Kidney tubule cell (primary cell): Measurements from ENCODE around the gene KPNA4.
"Not testable (repeated sequence)": the region's sequence is repeated elsewhere in the genome, so short reads cannot be mapped to it uniquely, and the experiment has no call there.

Source experiments
- DNase-seq: peaks from one replicate; pipeline ENCODE4 v3.0.0-alpha.2; 2018; ENCODE audit warnings: low spot score

The KPNA4 gene

GRCh38 chr3:160569894-160570652 lies 4.7 kb upstream of the KPNA4 start:
- no peak for DNase-seq

DNA sequence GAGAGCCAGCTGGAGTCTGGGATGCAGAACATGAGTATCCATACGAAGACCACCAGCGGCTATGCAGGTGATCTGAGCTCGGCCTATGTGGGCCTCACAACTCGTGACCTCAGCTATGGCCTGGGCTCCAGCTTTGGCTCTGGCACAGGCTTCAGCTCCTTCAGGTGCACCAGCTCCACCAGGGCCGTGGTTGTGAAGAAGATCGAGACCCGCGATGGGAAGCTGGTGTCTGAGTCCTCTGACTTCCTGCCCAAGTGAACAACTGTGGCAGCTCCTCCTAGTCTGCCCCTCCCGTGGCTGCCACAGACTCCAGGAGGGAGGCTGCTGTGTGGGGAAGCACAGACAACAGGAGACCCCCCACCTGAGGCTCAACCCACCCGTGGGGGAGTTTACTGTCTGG lies 3.6 kb upstream of the KPNA4 start:
- DNase-seq, result no peak

DNA sequence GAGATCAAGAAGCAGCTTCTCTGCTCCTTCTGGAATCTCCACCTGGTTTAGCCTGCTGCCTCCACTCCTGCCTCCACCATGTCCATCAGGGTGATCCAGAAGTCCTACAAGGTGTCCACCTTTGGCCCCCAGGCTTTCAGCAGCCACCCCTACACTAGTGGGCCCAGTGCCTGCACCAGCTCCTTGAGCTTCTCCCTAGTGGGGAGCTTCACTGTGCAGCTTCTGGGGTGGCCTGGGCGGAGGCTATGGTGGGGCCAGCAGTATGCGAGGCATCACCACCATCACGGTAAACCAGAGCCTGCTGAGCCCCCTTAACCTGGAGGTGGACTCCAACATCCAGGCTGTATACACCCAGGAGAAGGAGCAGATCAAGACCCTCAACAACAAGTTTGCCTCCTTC lies 2.4 kb upstream of the KPNA4 start:
- DNase-seq, result no peak

- no peak for DNase-seq
These were observed 1.1 kb upstream of the KPNA4 start for GRCh38 chr3:160566499-160566898.

GRCh38 chr3:160564949-160565441 lies 376 bp downstream of the KPNA4 start:
- peak; percentile 60 for DNase-seq

GRCh38 chr3:160564258-160564911 lies 986 bp downstream of the KPNA4 start:
- no peak for DNase-seq

- DNase-seq, result no peak
These were observed 2.4 kb downstream of the KPNA4 start for GRCh38 chr3:160562952-160563351.

DNA sequence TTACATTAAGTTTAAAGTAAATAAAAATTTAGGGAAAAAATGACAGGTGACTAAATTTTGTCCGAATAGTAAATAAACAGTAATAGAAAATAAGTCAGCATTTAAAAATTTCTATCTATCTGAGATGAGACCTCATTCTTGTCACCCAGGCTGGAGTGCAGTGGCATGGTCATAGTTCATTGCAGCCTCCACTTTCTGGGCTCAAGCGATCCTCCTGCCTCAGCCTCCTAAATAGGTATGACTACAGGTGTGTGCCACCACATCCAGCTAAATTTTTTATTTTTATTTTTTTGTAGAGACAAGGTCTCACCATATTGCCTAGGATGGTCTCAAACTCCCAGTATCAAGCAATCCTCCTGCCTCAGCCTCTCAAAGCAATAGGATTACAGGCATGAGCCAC lies 7.8 kb downstream of the KPNA4 start:
- DNase-seq, result no peak

GRCh38 chr3:160556141-160556540 lies 9.2 kb downstream of the KPNA4 start:
- DNase-seq, result no peak

DNA sequence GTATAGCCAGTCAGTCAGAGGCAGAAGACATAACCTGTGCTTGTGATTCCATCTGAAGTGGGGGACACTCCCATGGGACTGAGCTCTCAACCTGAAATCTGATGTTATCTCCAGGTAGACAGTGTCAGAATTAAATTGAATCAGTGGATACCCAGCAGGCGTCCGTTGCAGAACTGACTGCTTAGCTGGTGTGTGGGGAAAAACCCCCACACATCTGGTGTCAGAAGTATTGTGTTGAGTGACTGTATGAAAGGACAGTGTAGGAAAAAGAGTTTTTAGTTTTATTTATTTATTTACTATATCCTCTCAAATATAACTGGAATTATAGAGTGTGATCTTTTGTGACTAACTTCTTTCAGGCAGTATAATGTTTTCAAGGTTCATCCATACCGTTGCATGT lies 10.4 kb downstream of the KPNA4 start:
- no peak for DNase-seq

DNA sequence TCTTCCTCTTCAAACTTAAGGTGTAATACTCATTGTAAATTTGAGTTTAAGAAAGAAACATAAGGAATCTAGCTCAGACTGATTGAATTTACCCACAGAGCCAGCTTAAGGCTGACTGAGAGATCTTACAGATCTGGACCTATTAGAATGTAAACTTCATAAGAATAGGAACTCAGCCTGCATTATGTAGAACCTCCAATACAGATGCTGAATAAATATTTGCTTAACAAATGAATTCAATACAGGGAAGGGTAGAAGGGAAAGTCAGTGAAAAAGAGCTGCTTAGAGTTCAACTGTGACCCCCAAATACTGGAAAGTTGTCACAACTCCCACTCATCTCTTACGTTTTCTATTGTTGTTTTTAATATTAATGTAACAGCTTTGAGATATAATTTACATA lies 11.5 kb downstream of the KPNA4 start:
- no peak for DNase-seq

DNA sequence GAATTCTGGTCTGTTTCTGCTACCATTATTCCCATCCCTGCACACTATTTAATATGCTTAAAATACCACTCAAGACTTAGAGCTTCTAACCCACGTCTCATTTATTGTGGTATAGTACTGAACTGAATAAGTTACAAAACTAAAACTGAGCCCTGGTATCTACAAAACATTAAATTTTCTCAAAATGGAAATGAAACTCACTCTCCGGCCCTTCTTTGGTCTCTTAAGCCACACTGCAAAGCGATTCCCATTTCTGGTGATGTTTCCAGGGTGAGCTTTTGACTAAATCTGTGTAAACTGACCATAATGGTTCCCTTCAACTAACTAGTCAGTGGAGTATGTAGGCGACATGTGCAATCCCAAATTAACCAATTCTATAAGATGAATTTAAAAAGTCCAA lies 18.6 kb downstream of the KPNA4 start:
- DNase-seq, result no peak

- no peak for DNase-seq
These were observed 19.9 kb downstream of the KPNA4 start for GRCh38 chr3:160545504-160545871.

DNA sequence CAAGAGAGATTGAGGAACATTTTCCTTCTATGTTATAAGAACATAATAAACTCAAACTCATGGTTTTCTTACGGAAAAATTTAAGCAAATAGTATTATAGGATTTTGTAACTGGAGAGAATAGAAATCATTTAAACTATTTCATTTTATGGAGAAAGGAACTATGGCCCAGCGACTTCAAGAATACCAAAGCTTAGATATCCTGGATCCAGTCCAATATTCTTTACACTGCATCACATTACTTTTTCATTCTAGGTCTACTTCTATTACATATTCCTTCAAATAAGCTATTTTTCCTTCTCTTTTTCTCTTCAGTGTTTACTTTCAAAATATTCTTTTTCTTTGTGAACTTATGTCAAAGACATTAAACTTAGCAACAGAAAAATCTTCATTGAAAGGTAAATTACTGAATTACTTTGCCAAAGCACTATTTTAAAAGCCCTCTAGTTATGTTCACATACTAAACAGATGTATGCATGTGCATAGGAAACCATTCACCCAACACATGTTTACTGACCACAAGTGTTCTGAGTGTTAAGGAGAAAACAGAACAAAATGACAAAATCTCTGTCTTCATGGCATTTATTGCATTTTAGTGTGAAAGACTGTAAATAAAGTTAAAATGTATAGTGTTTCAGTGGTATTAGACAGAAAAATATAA lies 20.4 kb downstream of the KPNA4 start:
- DNase-seq, result peak; percentile 26

GRCh38 chr3:160540551-160540950 lies 24.8 kb downstream of the KPNA4 start:
- peak; percentile 13 for DNase-seq

- DNase-seq, result no peak
These were observed 26.5 kb downstream of the KPNA4 start for GRCh38 chr3:160538895-160539294.

GRCh38 chr3:160537729-160538128 lies 27.6 kb downstream of the KPNA4 start:
- DNase-seq, result no peak

- no peak for DNase-seq
These were observed 33.0 kb downstream of the KPNA4 start for GRCh38 chr3:160532371-160532770.

- DNase-seq, result no peak
These were observed 34.1 kb downstream of the KPNA4 start for GRCh38 chr3:160531311-160531710.

GRCh38 chr3:160516391-160516790 lies 49.0 kb downstream of the KPNA4 start:
- DNase-seq, result not testable (repeated sequence)

- DNase-seq, result no peak
These were observed 64.0 kb downstream of the KPNA4 start for GRCh38 chr3:160501325-160501724.

GRCh38 chr3:160498202-160498601 lies 67.2 kb downstream of the KPNA4 start:
- no peak for DNase-seq

DNA sequence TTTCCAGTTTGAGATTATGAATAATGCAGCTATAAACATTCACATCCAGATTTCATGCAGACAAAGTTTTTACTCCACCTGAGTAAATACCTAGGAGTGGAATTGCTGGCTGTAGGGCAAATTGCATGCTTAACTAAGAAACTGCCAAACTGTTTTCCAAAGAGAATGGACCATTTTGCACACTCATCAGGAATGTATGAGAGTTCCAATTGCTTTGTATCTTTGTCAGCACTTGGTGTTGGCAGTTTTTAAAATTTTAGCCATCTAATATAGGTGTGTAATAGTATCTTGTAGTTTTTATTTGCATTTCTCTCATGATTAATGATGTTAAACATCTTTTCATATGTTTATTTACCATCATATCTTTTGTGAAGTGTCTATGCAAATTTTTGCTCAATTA lies 75.2 kb downstream of the KPNA4 start:
- DNase-seq, result no peak
